ENCODE results near the gene ZNF277.

Gene ZNF277

GRCh38 chr7:112252141-112252540, 45.6 kb downstream of the ZNF277 start:
- no peak for DNase-seq (ENCODE audit: low read depth in 1 of 2, low spot score in 1 of 2)

GRCh38 chr7:112252691-112253090, 46.2 kb downstream of the ZNF277 start:
- DNase-seq (ENCODE audit: low read depth in 1 of 2, low spot score in 1 of 2), result no peak

GRCh38 chr7:112254156-112254555, 47.7 kb downstream of the ZNF277 start:
- no peak for DNase-seq (ENCODE audit: low read depth in 1 of 2, low spot score in 1 of 2)

DNA sequence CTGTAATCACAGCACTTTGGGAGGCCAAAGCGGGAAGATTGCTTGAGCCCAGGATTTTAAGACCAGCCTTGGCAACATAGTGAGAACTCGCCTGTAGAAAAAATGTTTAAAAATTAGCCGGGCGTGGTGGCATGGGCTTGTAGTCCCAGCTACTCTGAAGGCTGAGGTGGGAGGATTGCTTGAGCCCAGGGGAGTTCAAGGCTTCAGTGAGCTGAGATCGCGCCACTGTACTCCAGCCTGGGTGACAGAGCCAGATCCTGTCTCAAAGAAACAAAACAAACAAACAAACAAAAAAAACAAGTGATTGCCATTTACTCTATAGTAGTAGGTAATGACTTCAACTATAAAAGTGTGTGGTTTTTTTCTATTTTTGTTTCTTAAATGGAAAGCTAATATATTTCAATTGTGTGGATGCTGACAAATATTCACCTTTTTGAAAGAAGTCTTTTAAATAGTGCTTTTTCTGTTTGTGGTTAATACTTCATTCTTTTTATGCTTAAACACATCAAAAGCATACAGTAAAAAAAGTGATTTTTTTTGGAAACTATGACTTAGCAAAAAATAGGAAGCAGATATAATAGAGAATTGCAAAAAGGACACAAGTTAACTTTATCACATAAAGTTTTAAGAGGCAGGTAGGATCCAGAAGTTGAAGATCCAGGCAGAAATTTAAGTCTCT, 48.4 kb downstream of the ZNF277 start:
- no peak for DNase-seq (ENCODE audit: low read depth in 1 of 2, low spot score in 1 of 2)

- no peak for DNase-seq (ENCODE audit: low read depth in 1 of 2, low spot score in 1 of 2)
These were observed 48.9 kb downstream of the ZNF277 start for GRCh38 chr7:112255388-112255720.

GRCh38 chr7:112257073-112257472, 50.6 kb downstream of the ZNF277 start:
- no peak for DNase-seq (ENCODE audit: low read depth in 1 of 2, low spot score in 1 of 2)

DNA sequence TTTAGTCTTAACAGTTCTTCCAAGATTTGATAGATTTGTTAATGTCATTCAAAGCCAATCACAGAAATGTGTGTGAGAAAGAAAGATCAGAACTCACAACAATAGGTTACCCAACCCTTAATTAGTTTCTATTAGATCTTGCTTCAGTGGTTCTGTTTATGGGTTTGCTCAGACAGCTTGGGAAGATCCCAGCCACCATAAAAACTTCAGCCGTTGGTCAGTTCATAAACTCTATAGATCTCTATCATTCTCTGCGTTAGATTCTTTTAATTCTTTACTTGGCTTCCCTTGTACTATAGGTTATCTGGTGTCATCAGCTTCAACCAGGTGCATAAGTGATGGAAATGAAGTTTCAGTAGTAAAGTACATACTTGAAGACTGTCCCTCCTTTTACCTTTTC, 54.4 kb downstream of the ZNF277 start:
- DNase-seq (ENCODE audit: low read depth in 1 of 2, low spot score in 1 of 2), result no peak

DNA sequence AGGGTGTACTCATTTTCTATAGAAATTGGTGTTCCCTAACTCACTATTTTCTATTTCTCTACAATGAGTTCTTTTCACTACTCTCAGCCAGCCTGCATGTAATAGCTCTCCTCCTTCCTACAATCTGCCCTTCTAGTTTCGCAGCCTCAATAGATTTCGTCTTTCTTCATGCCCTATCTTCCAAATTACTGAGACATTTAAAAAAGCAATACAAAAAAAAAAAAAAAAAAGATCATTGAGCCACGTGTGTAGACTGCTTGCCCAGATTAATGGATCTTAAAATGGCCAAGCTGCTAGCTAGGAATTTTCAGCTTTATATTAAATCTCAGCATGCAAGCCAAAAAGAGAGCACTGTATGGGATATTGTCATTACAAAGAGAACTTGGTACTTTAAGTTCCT, 55.5 kb downstream of the ZNF277 start:
- DNase-seq (ENCODE audit: low read depth in 1 of 2, low spot score in 1 of 2), result no peak

DNA sequence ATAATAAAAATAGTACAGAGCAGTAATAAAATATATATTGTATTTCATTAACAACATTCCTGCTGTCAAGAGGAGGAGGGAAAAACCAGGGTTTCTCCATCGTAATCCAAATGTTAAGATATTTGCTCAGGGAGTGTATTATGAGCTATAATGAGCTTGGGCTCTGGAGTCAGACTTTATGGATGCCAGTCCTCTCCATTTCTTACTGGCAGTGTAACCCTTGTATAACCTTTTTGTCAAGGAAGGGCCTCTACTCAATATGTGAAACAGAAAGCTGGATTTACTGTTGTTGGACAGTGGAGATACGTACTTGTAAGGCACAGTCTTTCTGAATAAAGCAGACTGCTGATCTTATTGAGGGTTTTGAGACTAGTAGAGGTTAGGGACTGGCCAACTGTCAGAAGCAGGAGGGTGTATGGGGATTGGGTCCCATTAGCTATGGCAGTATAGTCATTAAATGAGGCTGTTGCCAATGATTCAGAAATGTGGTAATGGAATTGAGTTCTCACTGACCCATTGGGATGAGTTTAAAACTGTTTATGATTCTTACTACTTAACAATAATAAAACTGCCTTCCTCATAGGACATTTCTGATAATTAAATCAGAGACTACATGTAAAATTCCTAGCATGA, 56.5 kb downstream of the ZNF277 start:
- no peak for DNase-seq (ENCODE audit: low read depth in 1 of 2, low spot score in 1 of 2)

DNA sequence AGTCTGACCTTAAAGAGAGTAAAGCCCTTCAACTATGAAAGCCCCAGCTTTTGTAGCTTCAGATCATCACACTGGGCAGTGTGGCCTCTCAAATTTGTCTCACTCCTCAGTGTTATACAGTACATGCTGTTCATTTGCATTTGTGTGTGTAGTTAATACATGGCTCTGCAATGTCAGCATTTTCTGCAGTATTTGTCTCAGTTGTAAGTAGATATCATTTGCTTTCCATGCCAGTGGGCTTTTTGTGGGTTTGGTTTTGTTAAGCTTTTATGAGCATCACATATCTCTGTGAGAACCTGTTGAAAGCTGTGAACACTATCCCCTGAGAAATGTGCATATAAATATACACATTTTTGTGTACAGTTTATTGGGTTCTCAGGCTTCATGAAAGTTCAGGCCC, 57.0 kb downstream of the ZNF277 start:
- no peak for DNase-seq (ENCODE audit: low read depth in 1 of 2, low spot score in 1 of 2)

GRCh38 chr7:112266141-112266540, 59.6 kb downstream of the ZNF277 start:
- DNase-seq (ENCODE audit: low read depth in 1 of 2, low spot score in 1 of 2), result no peak

- DNase-seq (ENCODE audit: low read depth in 1 of 2, low spot score in 1 of 2), result no peak
These were observed 60.2 kb downstream of the ZNF277 start for GRCh38 chr7:112266595-112267270.

- DNase-seq (ENCODE audit: low read depth in 1 of 2, low spot score in 1 of 2), result no peak
These were observed 61.6 kb downstream of the ZNF277 start for GRCh38 chr7:112267944-112268691.

DNA sequence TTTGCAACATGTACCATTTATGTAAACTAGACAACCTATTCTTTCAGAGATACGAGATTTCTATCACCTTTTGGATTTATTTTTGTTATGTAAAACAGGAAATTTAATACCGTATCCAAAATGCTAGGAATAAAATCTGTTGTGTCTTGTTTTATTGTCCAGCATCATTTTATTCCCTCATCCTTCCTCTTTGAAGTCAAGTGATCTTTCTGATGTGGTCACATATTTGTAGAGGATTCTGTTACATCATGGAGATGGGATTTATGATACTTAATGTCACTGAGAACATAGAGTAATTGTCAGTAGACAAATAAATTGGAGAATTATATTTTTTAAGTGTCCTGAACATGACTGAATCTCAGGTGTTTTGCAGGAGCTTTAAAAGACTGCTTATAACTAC, 64.7 kb downstream of the ZNF277 start:
- DNase-seq (ENCODE audit: low read depth in 1 of 2, low spot score in 1 of 2), result no peak

DNA sequence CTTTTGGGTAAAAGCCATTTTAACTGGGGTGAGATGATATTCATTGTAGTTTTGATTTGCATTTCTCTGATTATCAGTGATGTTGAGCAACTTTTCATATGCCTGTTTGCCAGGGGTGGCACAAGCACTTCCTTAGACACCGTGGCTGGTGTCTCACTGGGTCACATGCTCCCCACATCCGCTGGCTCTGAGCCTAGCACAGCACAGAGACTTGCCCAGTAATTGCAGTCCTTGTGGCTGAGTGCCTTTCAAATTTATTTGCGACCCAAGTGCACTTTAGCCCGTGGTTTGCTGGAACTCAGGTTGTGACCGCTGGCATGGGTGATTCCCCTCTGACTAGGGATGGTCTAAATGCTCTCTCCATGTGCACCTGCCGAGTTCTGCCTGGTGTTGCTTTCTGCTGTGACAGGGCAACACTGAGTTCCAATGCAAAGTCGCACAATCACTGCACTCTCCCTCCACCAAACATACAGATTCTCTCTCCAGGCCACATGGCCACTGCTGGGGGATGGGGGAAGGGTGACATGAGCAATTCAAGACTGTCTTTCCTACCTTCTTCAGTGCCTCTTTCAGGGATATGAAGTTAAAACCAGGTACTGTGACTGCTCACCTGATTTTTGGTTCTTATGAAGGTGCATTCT, 66.5 kb downstream of the ZNF277 start:
- no peak for DNase-seq (ENCODE audit: low read depth in 1 of 2, low spot score in 1 of 2)

- no peak for DNase-seq (ENCODE audit: low read depth in 1 of 2, low spot score in 1 of 2)
These were observed 72.5 kb downstream of the ZNF277 start for GRCh38 chr7:112279042-112279441.

- no peak for DNase-seq (ENCODE audit: low read depth in 1 of 2, low spot score in 1 of 2)
These were observed 73.8 kb downstream of the ZNF277 start for GRCh38 chr7:112280267-112280666.

GRCh38 chr7:112282476-112283188, 76.1 kb downstream of the ZNF277 start:
- no peak for DNase-seq (ENCODE audit: low read depth in 1 of 2, low spot score in 1 of 2)

GRCh38 chr7:112283382-112283910, 77.0 kb downstream of the ZNF277 start:
- DNase-seq (ENCODE audit: low read depth in 1 of 2, low spot score in 1 of 2), result no peak

DNA sequence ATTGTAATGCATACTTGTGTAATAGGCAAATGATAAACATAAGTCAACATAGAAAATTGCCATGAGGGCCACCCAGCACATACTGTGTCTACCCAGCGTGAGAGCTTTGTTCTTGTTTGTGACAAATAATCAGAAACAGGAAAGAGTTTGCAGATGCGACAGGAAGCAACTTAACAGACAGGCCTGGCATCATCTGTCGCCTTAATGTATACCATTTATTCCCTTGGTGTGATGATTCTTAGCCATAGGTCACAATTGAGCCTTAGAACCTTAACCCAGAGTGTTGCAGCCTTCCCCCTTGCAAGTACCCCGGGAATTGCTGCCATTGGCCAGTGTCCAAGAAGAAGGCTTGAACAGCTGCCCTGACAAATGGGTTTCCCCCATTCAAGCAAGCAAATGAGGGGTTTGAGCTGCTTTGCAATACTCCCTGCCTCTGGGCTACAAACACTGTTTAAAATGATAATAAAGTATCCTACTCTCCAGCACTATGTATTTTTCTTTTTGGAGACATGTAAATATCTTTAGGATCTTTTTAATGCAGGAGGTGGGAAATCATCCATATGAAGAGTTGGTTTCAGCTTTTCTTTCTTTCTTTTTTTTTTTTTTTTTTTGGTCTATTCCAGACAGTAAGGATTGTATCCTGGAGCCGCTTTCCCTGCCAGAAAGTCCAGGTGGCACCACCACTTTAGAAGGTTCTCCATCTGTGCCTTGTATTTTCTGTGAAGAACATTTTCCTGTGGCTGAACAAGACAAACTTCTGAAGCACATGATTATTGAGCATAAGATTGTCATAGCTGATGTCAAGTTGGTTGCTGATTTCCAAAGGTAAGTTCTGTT, 80.0 kb downstream of the ZNF277 start:
- no peak for DNase-seq (ENCODE audit: low read depth in 1 of 2, low spot score in 1 of 2)
